ENCODE results near the gene MFAP4.

- TF ChIP-seq SNRNP70 (optimal IDR thresholded peaks at IDR 0.05; ENCODE audit: low read depth, low read length) (no peak), IFI16 (CRISPR knock-in tag; IDR thresholded peaks at IDR 0.05) (no peak), CBX5 (IDR thresholded peaks at IDR 0.05; ENCODE audit: borderline replicate concordance, low read depth) (no peak), MAZ (CRISPR knock-in tag; conservative IDR thresholded peaks at IDR 0.05 in 1 of 2, IDR thresholded peaks at IDR 0.05 in 1 of 2) (no peak), EP300 (IDR thresholded peaks at IDR 0.05; ENCODE audit: low read length) (no peak), ZNF146 (CRISPR knock-in tag; IDR thresholded peaks at IDR 0.05; ENCODE audit: unreplicated experiment) (no peak), TCF7L2 (IDR thresholded peaks at IDR 0.05; ENCODE audit: low read depth, low read length) (no peak), SPI1 (IDR thresholded peaks at IDR 0.05; ENCODE audit: borderline replicate concordance, low read depth, low read length) (no peak), HNRNPH1 (optimal IDR thresholded peaks at IDR 0.05; ENCODE audit: low read depth, low read length) (no peak), PCBP2 (IDR thresholded peaks at IDR 0.05; ENCODE audit: low read depth, low read length, poor library complexity, severe bottlenecking) (no peak), ZBTB1 (CRISPR knock-in tag; IDR thresholded peaks at IDR 0.05; ENCODE audit: borderline replicate concordance, low read depth) (no peak)
- TF ChIP-seq, protein P1, sequence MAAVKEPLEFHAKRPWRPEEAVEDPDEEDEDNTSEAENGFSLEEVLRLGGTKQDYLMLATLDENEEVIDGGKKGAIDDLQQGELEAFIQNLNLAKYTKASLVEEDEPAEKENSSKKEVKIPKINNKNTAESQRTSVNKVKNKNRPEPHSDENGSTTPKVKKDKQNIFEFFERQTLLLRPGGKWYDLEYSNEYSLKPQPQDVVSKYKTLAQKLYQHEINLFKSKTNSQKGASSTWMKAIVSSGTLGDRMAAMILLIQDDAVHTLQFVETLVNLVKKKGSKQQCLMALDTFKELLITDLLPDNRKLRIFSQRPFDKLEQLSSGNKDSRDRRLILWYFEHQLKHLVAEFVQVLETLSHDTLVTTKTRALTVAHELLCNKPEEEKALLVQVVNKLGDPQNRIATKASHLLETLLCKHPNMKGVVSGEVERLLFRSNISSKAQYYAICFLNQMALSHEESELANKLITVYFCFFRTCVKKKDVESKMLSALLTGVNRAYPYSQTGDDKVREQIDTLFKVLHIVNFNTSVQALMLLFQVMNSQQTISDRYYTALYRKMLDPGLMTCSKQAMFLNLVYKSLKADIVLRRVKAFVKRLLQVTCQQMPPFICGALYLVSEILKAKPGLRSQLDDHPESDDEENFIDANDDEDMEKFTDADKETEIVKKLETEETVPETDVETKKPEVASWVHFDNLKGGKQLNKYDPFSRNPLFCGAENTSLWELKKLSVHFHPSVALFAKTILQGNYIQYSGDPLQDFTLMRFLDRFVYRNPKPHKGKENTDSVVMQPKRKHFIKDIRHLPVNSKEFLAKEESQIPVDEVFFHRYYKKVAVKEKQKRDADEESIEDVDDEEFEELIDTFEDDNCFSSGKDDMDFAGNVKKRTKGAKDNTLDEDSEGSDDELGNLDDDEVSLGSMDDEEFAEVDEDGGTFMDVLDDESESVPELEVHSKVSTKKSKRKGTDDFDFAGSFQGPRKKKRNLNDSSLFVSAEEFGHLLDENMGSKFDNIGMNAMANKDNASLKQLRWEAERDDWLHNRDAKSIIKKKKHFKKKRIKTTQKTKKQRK (IDR thresholded peaks at IDR 0.05; ENCODE audit: borderline replicate concordance, low read depth, low read length): no peak
- TF ChIP-seq, protein P2, sequence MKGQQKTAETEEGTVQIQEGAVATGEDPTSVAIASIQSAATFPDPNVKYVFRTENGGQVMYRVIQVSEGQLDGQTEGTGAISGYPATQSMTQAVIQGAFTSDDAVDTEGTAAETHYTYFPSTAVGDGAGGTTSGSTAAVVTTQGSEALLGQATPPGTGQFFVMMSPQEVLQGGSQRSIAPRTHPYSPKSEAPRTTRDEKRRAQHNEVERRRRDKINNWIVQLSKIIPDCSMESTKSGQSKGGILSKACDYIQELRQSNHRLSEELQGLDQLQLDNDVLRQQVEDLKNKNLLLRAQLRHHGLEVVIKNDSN (CRISPR knock-in tag; IDR thresholded peaks at IDR 0.05): no peak
Measured at GRCh38 chr17:19375732-19376131, 11.3 kb downstream of the MFAP4 start.
